Loucy (cell line): ENCODE measurements around the gene CDNF.

Experiments used
- H2AFZ ChIP-seq: fragments of 200-600 bp; sonication (generic); 2 replicates; pipeline ENCODE4 v1.6.0; 2016; ENCODE audit warnings: antibody characterized with exemption, mild to moderate bottlenecking, low read length, moderate library complexity
- H3F3A ChIP-seq: fragments of 200-600 bp; 2 replicates; pipeline ENCODE4 v1.6.0; 2016; ENCODE audit warnings: antibody characterized with exemption, low read depth, mild to moderate bottlenecking
- H3K27me3 ChIP-seq: fragments of 200-600 bp; sonication (generic); 2 replicates; pipeline ENCODE4 v1.6.1; 2014; ENCODE audit warnings: low read length, mild to moderate bottlenecking; ENCODE audit not compliant: insufficient read depth, poor library complexity, severe bottlenecking
- H3K36me3 ChIP-seq: fragments of 200-600 bp; sonication (generic); 2 replicates; pipeline ENCODE4 v1.6.1; 2016; ENCODE audit warnings: low read length; ENCODE audit not compliant: insufficient read depth
- H3K4me1 ChIP-seq: fragments of 200-600 bp; sonication (generic); 2 replicates; pipeline ENCODE4 v1.5.1; 2014; ENCODE audit warnings: low read length, mild to moderate bottlenecking; ENCODE audit not compliant: insufficient read depth, poor library complexity, severe bottlenecking
- H3K4me2 ChIP-seq: fragments of 200-600 bp; sonication (generic); 2 replicates; pipeline ENCODE4 v1.6.0; 2014; ENCODE audit warnings: antibody characterized with exemption, low read length, low read depth, mild to moderate bottlenecking; ENCODE audit not compliant: poor library complexity, severe bottlenecking
- H3K4me3 ChIP-seq: fragments of 200-600 bp; sonication (generic); 2 replicates; pipeline ENCODE4 v1.5.1; 2014; ENCODE audit warnings: low read length, mild to moderate bottlenecking, mixed read lengths; ENCODE audit not compliant: poor library complexity, severe bottlenecking
- H3K79me2 ChIP-seq: fragments of 200-600 bp; sonication (generic); 2 replicates; pipeline ENCODE4 v1.6.1; 2014; ENCODE audit warnings: low read length; ENCODE audit not compliant: insufficient read depth
- H3K9ac ChIP-seq: fragments of 200-600 bp; sonication (generic); 2 replicates; pipeline ENCODE4 v1.6.0; 2014; ENCODE audit warnings: mild to moderate bottlenecking, low read depth, low read length, moderate library complexity; ENCODE audit not compliant: poor library complexity, severe bottlenecking
- H3K9me2 ChIP-seq: fragments of 200-600 bp; sonication (generic); replicated peaks from 2 replicates; pipeline ENCODE4 v1.6.1; 2016; ENCODE audit warnings: low read depth, low read length, mixed read lengths
- H3K9me3 ChIP-seq: fragments of 200-600 bp; sonication (generic); 2 replicates; pipeline ENCODE4 v1.6.1; 2014; ENCODE audit warnings: mild to moderate bottlenecking, antibody characterized with exemption, low read length, low read depth; ENCODE audit not compliant: insufficient read depth
- H4K20me1 ChIP-seq: fragments of 200-600 bp; sonication (generic); 2 replicates; pipeline ENCODE4 v1.6.0; 2014; ENCODE audit warnings: antibody characterized with exemption, low read length, mild to moderate bottlenecking; ENCODE audit not compliant: insufficient read depth, poor library complexity, severe bottlenecking
- EZH2phosphoT487 ChIP-seq: fragments of 200-600 bp; IDR thresholded peaks from 2 replicates; pipeline ENCODE4 v1.6.1; 2018; ENCODE audit warnings: antibody characterized with exemption, mild to moderate bottlenecking, moderate library complexity, borderline replicate concordance
- TF ChIP-seq, protein P1 (sequence below): fragments of 200-600 bp; sonication (generic); conservative IDR thresholded peaks from 2 replicates; pipeline ENCODE4 v1.5.1; 2014; ENCODE audit warnings: mild to moderate bottlenecking, antibody characterized with exemption, low read length

Gene CDNF

DNA sequence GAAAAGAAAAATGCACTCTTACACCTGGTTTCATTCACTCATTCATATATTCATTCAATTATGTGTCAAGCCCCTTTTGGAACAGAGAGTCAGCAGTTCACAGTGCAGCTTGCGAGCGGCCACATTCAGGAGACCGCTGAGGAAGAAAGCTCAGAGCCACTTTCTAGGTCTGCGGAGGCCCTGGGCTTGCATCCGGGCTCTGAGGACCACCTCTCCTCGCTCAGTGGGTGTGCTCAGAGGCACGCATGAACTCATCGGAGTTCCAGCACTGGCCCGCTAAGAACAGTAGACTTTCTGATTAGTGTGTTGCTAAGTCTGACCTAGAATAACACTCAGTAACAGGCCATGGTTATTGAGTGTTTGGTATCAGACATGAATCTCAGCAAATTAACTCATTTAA, 61.3 kb downstream of the CDNF start:
- Histone ChIP-seq H3K9me3 (no peaks in the 10 kb centered on the region), H3K4me1 (peaks cover 2% of the 10 kb centered on the region), H3K9me2 (no peaks in the 10 kb centered on the region), H2AFZ (no peak overlapping the region), H3K9ac (no peak overlapping the region), H3F3A (no peaks in the 10 kb centered on the region), H3K79me2 (no peaks in the 10 kb centered on the region), H3K4me2 (no peak overlapping the region), H3K4me3 (no peak overlapping the region), H3K36me3 (no peaks in the 10 kb centered on the region), H4K20me1 (no peaks in the 10 kb centered on the region), H3K27me3 (no peaks in the 10 kb centered on the region)
- no peak for TF ChIP-seq EZH2phosphoT487
- TF ChIP-seq, protein P1, sequence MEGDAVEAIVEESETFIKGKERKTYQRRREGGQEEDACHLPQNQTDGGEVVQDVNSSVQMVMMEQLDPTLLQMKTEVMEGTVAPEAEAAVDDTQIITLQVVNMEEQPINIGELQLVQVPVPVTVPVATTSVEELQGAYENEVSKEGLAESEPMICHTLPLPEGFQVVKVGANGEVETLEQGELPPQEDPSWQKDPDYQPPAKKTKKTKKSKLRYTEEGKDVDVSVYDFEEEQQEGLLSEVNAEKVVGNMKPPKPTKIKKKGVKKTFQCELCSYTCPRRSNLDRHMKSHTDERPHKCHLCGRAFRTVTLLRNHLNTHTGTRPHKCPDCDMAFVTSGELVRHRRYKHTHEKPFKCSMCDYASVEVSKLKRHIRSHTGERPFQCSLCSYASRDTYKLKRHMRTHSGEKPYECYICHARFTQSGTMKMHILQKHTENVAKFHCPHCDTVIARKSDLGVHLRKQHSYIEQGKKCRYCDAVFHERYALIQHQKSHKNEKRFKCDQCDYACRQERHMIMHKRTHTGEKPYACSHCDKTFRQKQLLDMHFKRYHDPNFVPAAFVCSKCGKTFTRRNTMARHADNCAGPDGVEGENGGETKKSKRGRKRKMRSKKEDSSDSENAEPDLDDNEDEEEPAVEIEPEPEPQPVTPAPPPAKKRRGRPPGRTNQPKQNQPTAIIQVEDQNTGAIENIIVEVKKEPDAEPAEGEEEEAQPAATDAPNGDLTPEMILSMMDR, result no peak

DNA sequence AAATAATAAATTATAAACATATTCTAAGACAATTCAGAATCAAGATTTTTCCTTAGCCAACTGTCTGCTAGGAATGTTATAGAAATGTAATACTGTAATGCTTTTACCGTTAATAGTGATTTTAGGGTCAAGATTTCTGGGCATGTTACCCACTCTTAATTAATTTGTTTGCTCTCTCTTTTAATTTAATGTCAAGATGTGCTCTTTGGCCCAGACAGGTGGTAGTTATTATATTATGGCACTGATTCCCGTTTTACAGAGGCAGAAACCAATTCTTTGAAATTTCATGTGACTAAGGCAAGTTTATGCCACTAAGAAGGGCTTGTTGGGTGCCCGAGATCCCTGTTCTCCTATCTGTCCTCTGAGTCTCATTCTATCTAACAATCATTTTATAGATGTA, 62.2 kb downstream of the CDNF start:
- Histone ChIP-seq H3K9me2 (no peaks in the 10 kb centered on the region), H2AFZ (no peak overlapping the region), H4K20me1 (no peaks in the 10 kb centered on the region), H3K4me3 (no peak overlapping the region), H3K4me1 (no peaks in the 10 kb centered on the region), H3F3A (no peaks in the 10 kb centered on the region), H3K36me3 (no peaks in the 10 kb centered on the region), H3K27me3 (no peaks in the 10 kb centered on the region), H3K4me2 (no peak overlapping the region), H3K79me2 (no peaks in the 10 kb centered on the region), H3K9me3 (no peaks in the 10 kb centered on the region), H3K9ac (no peak overlapping the region)
- TF ChIP-seq, protein P1, result no peak
- no peak for TF ChIP-seq EZH2phosphoT487

DNA sequence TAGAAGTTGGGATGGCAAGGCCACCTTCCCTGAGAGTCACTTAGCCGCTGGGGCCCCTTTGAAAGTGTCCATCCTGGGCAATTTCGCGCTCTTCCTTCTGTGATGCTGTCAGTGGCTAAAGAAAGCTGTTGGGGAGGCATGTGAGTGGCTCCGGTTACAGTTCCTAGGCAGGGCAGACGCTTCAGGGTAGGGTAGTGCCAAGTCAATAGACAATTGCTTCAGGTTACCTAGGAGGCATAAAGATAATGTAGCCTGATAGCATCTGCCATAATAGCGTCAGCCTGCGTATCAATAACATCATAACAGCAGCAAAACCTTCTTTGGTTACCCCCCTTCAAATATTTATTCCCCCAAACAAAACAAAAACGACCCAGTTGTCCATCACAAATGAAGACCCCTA, 63.0 kb downstream of the CDNF start, which contains the start of gene FAM107B:
FAM107B (minus strand) TSS at position 101 of the 400 bp plus-strand sequence. CDS start 234 bp downstream, outside the sequence.
- no peak within 1 kb of the TSS for H3K4me3 ChIP-seq
- no peak within 1 kb of the TSS for H3K9ac ChIP-seq
- H3K36me3 ChIP-seq, result no peaks in the 10 kb centered on the region
- no peaks in the 10 kb centered on the region for H3K9me3 ChIP-seq
- H3K27me3 ChIP-seq, result no peaks in the 10 kb centered on the region
- H3F3A ChIP-seq, result no peaks in the 10 kb centered on the region
- no peaks in the 10 kb centered on the region for H3K9me2 ChIP-seq
- no peak within 1 kb of the TSS for H2AFZ ChIP-seq
- no peak for TF ChIP-seq EZH2phosphoT487
- TF ChIP-seq, protein P1, result no peak
- H3K4me2 ChIP-seq, result no peak within 1 kb of the TSS
- no peaks in the 10 kb centered on the region for H3K4me1 ChIP-seq
- no peaks in the 10 kb centered on the region for H4K20me1 ChIP-seq
- H3K79me2 ChIP-seq, result no peaks in the 10 kb centered on the region
